Large intestine (tissue), 3 donors: ENCODE data around the gene DLEC1. TPM values are rescaled to one million over a fixed set of nuclear protein-coding genes. Genes with fewer than 3 reads are reported as not detected.

Experiments used
- DNase-seq, 2 donors: peaks; one replicate each; pipeline versions ENCODE4 v3.0.0 to v3.0.0-alpha.2; 2013
- H3K27ac ChIP-seq: one replicate; pipeline ENCODE4 v1.5.1; 2013; ENCODE audit warnings: low read length
- H3K27me3 ChIP-seq: 2 replicates; pipeline ENCODE4 v1.6.1; 2013; ENCODE audit warnings: low read length; ENCODE audit not compliant: control insufficient read depth, insufficient read depth
- H3K36me3 ChIP-seq: 2 replicates; pipeline ENCODE4 v1.6.1; 2013; ENCODE audit warnings: low read length; ENCODE audit not compliant: control insufficient read depth, insufficient read depth
- H3K4me1 ChIP-seq: one replicate; pipeline ENCODE4 v1.6.1; 2013; ENCODE audit warnings: low read length; ENCODE audit not compliant: control insufficient read depth, insufficient read depth
- H3K4me3 ChIP-seq: one replicate; pipeline ENCODE4 v1.5.1; 2013; ENCODE audit warnings: low read length
- H3K9me3 ChIP-seq: one replicate; pipeline ENCODE4 v1.6.1; 2013; ENCODE audit warnings: mild to moderate bottlenecking, low read depth, low read length, moderate library complexity; ENCODE audit not compliant: control insufficient read depth
- WGBS: methylation state at CpG from one replicate; pipeline ENCODE4 v1.1.5; 2013; ENCODE audit warnings: low lambda C conversion rate; ENCODE audit not compliant: insufficient coverage; 5-methylcytosine and 5-hydroxymethylcytosine counted together
- polyA plus RNA-seq: library from polyadenylated mRNA; unstranded; fragments of 120-200 nt; gene quantifications from one replicate; pipeline ENCODE4 v1.2.1, GENCODE V29; 2013

Gene DLEC1
- polyA plus RNA-seq, 1 donor: 1.2 TPM

- Histone ChIP-seq H3K4me3 (no peak overlapping the region), H3K27ac (no peak overlapping the region), H3K27me3 (no peaks in the 10 kb centered on the region), H3K4me1 (no peaks in the 10 kb centered on the region), H3K36me3 (no peaks in the 10 kb centered on the region), H3K9me3 (no peaks in the 10 kb centered on the region)
- no peak for DNase-seq
- WGBS: no CpG with 5 or more reads among the region's 5 CpGs
Observed at GRCh38 chr3:38148311-38148882, 109.4 kb downstream of the DLEC1 start.

GRCh38 chr3:38149708-38150107, 110.7 kb downstream of the DLEC1 start:
- no peak for DNase-seq
- 80% methylated on average over 1 of the region's 3 CpGs for WGBS
- no peaks in the 10 kb centered on the region for H3K9me3 ChIP-seq
- no peaks in the 10 kb centered on the region for H3K36me3 ChIP-seq
- no peaks in the 10 kb centered on the region for H3K4me1 ChIP-seq
- no peaks in the 10 kb centered on the region for H3K27me3 ChIP-seq
- no peak overlapping the region for H3K4me3 ChIP-seq
- no peak overlapping the region for H3K27ac ChIP-seq

GRCh38 chr3:38150780-38151528, 111.9 kb downstream of the DLEC1 start:
- no peaks in the 10 kb centered on the region for H3K27me3 ChIP-seq
- H3K4me1 ChIP-seq: no peaks in the 10 kb centered on the region
- WGBS: no CpG with 5 or more reads among the region's 3 CpGs
- H3K9me3 ChIP-seq: no peaks in the 10 kb centered on the region
- no peak overlapping the region for H3K27ac ChIP-seq
- H3K36me3 ChIP-seq: no peaks in the 10 kb centered on the region
- DNase-seq: no peak
- H3K4me3 ChIP-seq: no peak overlapping the region

- no CpG with 5 or more reads among the region's 3 CpGs for WGBS
- Histone ChIP-seq H3K4me1 (no peaks in the 10 kb centered on the region), H3K4me3 (no peak overlapping the region), H3K36me3 (no peaks in the 10 kb centered on the region), H3K27ac (no peak overlapping the region), H3K27me3 (no peaks in the 10 kb centered on the region), H3K9me3 (no peaks in the 10 kb centered on the region)
- peak in 1 of 2 donors; percentile 39 for DNase-seq
Observed at GRCh38 chr3:38151667-38152265, 112.8 kb downstream of the DLEC1 start.

- H3K27me3 ChIP-seq: no peaks in the 10 kb centered on the region
- no peak for DNase-seq
- H3K27ac ChIP-seq: no peak overlapping the region
- WGBS: no CpG with 5 or more reads among the region's 2 CpGs
- H3K9me3 ChIP-seq: no peaks in the 10 kb centered on the region
- H3K4me3 ChIP-seq: no peak overlapping the region
- no peaks in the 10 kb centered on the region for H3K4me1 ChIP-seq
- H3K36me3 ChIP-seq: no peaks in the 10 kb centered on the region
Observed at GRCh38 chr3:38152609-38153008, 113.6 kb downstream of the DLEC1 start.

GRCh38 chr3:38153221-38153620, 114.2 kb downstream of the DLEC1 start:
- H3K27ac ChIP-seq: no peak overlapping the region

GRCh38 chr3:38154033-38154494, 115.1 kb downstream of the DLEC1 start:
- DNase-seq: no peak
- H3K4me3 ChIP-seq: no peak overlapping the region
- H3K4me1 ChIP-seq: no peaks in the 10 kb centered on the region
- WGBS: 100% methylated on average over 1 of the region's 2 CpGs
- H3K9me3 ChIP-seq: no peaks in the 10 kb centered on the region
- no peak overlapping the region for H3K27ac ChIP-seq
- H3K27me3 ChIP-seq: no peaks in the 10 kb centered on the region
- no peaks in the 10 kb centered on the region for H3K36me3 ChIP-seq

More at GRCh38 chr3:38153221-38153620, 114.2 kb downstream of the DLEC1 start:
- H3K27me3 ChIP-seq: no peaks in the 10 kb centered on the region
- WGBS: no CpG with 5 or more reads among the region's 2 CpGs
- H3K4me3 ChIP-seq: no peak overlapping the region
- H3K4me1 ChIP-seq: no peaks in the 10 kb centered on the region
- no peak for DNase-seq
- H3K9me3 ChIP-seq: no peaks in the 10 kb centered on the region
- no peaks in the 10 kb centered on the region for H3K36me3 ChIP-seq

- Histone ChIP-seq H3K9me3 (no peaks in the 10 kb centered on the region), H3K27ac (no peak overlapping the region), H3K4me1 (no peaks in the 10 kb centered on the region), H3K4me3 (no peak overlapping the region), H3K27me3 (no peaks in the 10 kb centered on the region), H3K36me3 (no peaks in the 10 kb centered on the region)
- WGBS: no CpG with 5 or more reads among the region's 2 CpGs
- DNase-seq: no peak
Observed at GRCh38 chr3:38154625-38155255, 115.7 kb downstream of the DLEC1 start.

- no peak for DNase-seq
- Histone ChIP-seq H3K27me3 (no peaks in the 10 kb centered on the region), H3K27ac (no peak overlapping the region), H3K9me3 (no peaks in the 10 kb centered on the region), H3K4me1 (no peaks in the 10 kb centered on the region), H3K4me3 (no peak overlapping the region), H3K36me3 (no peaks in the 10 kb centered on the region)
- WGBS: no CpG with 5 or more reads among the region's 2 CpGs
Observed at GRCh38 chr3:38155825-38156224, 116.8 kb downstream of the DLEC1 start.

- WGBS: no CpG with 5 or more reads among the region's 2 CpGs
Observed at GRCh38 chr3:38157117-38157516, 118.1 kb downstream of the DLEC1 start.

More at GRCh38 chr3:38157117-38157516, 118.1 kb downstream of the DLEC1 start:
- no peaks in the 10 kb centered on the region for H3K4me1 ChIP-seq
- no peak overlapping the region for H3K4me3 ChIP-seq
- DNase-seq: no peak
- H3K9me3 ChIP-seq: no peaks in the 10 kb centered on the region
- no peak overlapping the region for H3K27ac ChIP-seq
- H3K36me3 ChIP-seq: no peaks in the 10 kb centered on the region
- no peaks in the 10 kb centered on the region for H3K27me3 ChIP-seq
